ENCODE data around the gene ATOX1.
"Not testable (repeated sequence)": the region's sequence is repeated elsewhere in the genome, so short reads cannot be mapped to it uniquely, and the experiment has no call there.

The ATOX1 gene

DNA sequence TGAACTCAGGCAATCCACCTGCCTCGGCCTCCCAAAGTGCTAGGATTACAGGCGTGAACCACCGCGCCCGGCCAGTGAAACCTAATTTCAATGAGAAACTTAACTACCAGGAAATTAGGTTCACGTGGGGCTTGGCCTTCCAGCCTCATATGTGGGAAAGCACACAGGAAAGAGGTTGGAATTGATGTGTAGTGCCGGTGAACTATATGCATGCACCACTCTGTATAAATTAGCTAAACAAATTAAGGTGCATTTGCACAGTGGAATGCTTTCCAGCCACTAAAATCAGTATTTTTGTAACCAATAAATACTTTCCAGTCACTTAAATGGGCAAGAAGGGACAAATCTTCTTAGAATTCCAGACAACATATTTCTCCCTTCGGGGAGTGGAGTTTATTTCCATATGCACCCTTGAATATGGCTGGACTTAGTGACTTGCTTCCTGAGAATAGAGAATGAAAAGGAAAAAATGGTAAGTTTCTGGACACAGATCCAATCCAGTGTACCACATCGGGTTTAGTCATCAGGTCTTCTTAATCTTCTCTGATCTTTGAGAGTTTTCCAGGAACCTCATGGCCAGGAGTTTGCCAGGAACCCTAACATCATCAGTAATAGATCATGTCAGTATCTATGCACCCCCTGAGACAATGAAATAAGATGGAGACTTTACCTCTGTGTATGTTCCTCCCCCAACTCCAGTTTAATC, 24.9 kb downstream of the ATOX1 start:
- no peak for DNase-seq (ENCODE audit: low spot score)

DNA sequence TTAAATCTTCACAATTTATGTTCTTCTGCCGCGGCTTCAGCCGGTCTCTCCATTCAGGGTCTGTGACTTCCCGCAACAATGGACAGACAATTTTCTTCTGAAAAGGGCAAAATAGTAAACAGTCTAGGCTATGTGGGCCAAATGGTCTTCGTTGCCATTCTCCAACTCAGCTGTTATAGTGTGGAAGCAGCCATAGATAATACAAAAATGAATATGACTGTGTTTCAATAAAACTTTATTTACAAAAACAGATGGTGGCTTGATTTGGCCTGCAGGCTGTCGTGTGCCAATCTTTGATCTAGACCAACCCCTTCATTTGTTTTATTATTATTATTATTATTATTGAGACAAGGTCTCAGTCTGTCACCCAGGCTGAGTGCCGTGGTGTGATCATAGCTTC, 28.1 kb downstream of the ATOX1 start:
- DNase-seq (ENCODE audit: low spot score) = no peak

GRCh38 chr5:151729597-151729996, 28.8 kb downstream of the ATOX1 start:
- DNase-seq (ENCODE audit: low spot score) = not testable (repeated sequence)

DNA sequence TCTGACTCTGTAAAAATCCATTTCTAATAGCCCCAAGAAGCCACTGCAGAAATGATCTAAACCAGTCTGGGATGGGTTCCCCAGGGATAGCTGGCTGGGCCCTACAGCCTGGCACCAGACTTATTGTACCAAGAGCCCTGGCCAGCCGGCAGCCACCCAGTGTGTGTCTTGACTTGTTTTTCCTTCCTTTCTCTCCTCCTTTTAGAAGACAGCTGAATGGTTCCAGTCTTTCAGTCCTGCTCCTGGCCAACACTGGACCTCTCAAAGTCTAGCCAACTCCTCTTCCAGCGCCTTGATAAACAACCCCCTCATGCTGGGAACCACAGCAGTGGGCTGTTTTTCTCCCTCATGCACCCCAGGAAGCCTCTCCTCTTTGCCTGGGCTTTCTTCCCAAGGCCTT, 34.1 kb downstream of the ATOX1 start:
- DNase-seq (ENCODE audit: low spot score) = no peak

DNA sequence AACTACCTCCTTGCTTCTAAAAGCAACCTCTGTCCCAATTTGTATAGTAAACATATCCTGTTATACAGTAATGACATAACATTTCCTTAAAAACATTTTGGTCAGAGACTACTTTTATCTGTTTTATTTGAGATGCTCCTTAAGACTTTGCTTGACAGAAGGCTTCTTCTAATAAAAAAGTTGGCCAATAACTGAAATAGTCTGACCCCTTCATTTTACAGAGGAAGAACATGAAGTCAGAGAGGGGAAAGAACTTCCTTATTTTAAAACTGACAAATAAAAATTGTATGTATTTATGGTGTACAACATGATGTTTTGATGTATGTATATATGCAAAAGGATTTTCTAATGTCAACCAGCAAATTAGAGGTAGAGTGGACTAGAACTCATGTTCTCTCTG, 35.9 kb downstream of the ATOX1 start:
- no peak for DNase-seq (ENCODE audit: low spot score)

DNA sequence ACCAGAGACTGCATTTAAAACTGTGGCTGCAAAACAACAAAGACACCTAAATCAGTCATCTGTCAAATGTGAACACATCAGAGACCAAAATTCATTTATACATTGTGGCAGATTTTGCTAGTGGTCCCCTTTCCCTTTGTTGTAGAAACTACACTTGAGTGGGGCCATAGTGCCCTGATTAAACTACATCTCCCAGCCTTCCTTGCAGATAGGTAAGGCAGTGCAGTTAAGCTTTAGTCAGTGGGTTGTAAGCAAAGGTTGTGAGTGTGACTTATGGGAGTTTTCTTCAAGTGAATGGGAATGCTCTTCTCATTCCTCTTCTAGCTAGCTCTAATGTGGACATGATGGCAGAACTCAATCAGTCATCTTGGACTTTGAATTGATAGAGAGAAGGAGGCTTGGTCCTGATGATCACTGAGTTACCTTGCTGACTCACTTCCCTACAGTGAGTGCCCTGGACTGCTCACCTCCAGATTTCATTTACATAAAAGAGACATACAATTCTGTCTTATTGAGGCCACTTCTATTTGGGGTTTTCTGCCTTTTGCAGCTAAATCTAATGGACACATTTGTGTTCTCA, 36.5 kb downstream of the ATOX1 start:
- DNase-seq (ENCODE audit: low spot score) = no peak

DNA sequence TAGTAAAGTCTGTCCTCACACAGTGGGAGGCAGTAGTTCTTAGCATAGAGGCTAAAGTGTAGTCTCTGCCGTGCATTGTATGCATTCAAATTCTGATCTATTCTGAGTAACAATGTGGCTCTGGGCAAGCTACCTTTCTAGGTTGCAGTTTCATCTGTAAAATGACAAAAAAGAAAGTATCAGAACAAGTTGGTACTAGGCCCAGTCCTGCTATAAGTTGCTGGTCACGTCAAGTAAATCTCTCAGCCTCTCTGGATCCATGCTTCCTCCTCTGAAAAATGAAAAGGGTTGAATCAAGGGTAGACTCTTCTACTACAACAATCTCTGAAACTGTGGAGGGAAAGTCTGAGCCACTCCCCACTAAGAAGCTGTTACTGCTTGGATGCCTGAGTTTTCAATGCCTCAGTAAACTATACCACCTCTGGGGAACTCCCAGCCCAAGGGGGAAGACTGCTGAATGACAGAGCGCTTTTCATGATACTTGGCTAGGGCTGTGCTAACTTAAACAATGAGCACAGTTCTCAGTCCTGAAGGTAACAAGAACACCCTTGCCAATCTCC, 37.3 kb downstream of the ATOX1 start:
- DNase-seq (ENCODE audit: low spot score) = no peak

GRCh38 chr5:151720215-151720614, 38.2 kb downstream of the ATOX1 start:
- no peak for DNase-seq (ENCODE audit: low spot score)

GRCh38 chr5:151719228-151720000, 39.0 kb downstream of the ATOX1 start:
- DNase-seq (ENCODE audit: low spot score) = no peak

DNA sequence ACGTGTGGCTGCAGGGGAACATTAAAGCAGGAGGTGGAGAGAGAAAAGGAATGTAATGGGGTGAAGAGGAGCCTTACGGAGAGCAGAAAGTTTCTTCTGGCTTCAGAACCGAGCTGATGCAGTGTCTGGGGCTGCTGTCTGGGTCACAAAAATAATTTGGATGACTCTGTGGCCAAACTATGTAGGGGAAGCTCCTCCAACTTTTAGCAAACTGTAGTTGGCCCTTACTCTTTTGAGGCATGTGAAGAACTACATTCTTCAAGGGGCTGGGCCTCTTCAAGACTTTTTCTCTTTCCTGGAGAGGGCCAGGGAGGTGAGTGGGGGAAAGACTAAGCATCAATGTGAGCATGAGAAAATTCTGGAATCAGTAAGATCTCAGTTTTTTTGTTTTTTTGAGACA, 39.8 kb downstream of the ATOX1 start:
- DNase-seq (ENCODE audit: low spot score) = no peak

DNA sequence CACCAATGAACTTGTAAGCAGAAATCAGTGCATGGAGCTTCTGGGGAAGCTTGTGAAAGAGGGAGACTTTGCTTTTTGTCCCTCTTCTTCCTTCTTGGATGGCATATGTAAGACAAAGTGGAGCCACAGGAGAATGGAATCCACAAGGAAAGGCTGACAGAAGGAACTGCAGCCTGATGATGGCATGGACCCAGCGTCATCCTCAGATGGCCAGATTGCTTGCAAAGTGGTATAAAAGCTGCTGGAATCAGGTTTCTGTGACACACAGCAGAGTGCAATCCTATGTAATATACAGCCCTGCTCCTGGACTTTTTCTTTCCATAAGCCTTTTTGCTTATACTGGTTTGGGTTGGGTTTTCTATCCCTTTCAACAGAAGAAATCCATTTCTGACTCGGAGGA, 40.3 kb downstream of the ATOX1 start:
- DNase-seq (ENCODE audit: low spot score) = no peak

GRCh38 chr5:151717416-151717815, 41.0 kb downstream of the ATOX1 start:
- no peak for DNase-seq (ENCODE audit: low spot score)

- DNase-seq (ENCODE audit: low spot score) = no peak
These were observed 49.2 kb downstream of the ATOX1 start for GRCh38 chr5:151709109-151709735.

- no peak for DNase-seq (ENCODE audit: low spot score)
These were observed 50.3 kb downstream of the ATOX1 start for GRCh38 chr5:151708126-151708525.

GRCh38 chr5:151707567-151707966, 50.9 kb downstream of the ATOX1 start:
- no peak for DNase-seq (ENCODE audit: low spot score)

- DNase-seq (ENCODE audit: low spot score) = peak; percentile 64
These were observed 51.5 kb downstream of the ATOX1 start for GRCh38 chr5:151706906-151707305.

- no peak for DNase-seq (ENCODE audit: low spot score)
These were observed 54.7 kb downstream of the ATOX1 start for GRCh38 chr5:151703780-151704179.

DNA sequence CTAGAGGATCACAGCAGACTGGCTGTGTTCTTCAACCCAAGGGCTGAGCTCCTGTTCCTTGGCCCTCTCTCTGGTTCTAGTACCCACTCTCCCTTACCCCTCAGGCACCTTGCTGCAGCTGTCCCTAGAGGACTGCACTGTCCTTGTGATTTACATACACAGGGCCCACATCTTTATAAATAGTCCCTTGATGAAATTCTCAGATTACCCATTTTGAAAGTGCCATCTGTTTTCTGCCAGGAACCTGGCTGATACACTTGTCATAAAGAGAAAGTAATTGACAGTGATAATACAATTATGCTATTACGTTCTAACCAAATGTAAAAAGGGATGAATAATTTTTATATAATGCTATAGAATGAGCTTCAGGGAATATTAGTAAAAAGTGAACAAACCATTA, 55.2 kb downstream of the ATOX1 start:
- no peak for DNase-seq (ENCODE audit: low spot score)

DNA sequence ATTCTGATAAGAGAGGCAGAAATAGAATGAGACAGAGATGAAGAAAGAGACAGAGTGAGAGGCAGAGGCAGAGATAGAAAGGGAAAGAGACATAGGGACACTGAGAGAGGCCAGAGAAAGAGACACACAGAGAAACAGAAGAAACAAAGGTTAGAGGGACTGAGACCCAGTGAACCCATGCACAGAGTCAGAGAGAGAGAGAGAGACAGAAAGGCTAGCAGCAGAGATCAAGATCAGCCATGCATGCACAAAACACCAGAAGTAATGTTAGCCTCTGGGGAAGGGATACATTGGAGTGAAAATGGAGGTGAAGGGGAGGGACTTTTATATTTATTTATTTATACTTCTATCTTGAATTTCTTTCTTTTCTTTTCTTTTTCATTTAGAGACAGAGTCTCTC, 57.6 kb downstream of the ATOX1 start:
- no peak for DNase-seq (ENCODE audit: low spot score)

DNA sequence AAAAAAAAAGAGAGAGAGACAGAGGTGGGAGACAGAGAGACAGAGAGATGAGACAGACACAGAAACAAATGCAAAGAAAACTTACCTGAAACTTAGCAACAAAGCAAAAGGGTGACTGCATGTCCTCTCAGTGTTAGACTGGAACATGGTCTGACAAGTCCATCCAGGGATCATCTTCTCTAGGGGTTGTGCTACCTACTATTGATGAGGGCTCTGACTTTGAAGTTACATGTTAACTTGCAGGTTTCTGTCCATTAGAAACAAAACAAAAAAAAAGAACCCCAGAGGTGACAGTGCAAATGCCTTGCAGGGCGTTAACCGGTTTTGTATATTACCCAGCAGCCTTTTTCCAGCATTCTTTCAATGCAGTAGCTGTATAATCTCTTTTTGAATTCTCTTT, 58.1 kb downstream of the ATOX1 start:
- no peak for DNase-seq (ENCODE audit: low spot score)

- DNase-seq (ENCODE audit: low spot score) = peak; percentile 81
These were observed 59.1 kb downstream of the ATOX1 start for GRCh38 chr5:151699071-151699901.

GRCh38 chr5:151698081-151698480, 60.4 kb downstream of the ATOX1 start:
- not testable (repeated sequence) for DNase-seq (ENCODE audit: low spot score)

All from RKO (cell line).